SU-DHL-6 (cell line): ENCODE measurements around the gene VDR.

Source experiments
- CTCF ChIP-seq: fragments of 200-600 bp; sonication (generic); IDR thresholded peaks from one replicate; pipeline ENCODE4 v1.5.1; 2017; ENCODE audit warnings: antibody characterized with exemption, mild to moderate bottlenecking, low read length, moderate library complexity; ENCODE audit not compliant: insufficient read depth, poor library complexity, severe bottlenecking
- EZH2phosphoT487 ChIP-seq: fragments of 200-600 bp; sonication (generic), shearing (Covaris generic); conservative IDR thresholded peaks from 2 replicates; pipeline ENCODE4 v1.6.1; 2018; ENCODE audit warnings: mild to moderate bottlenecking, antibody characterized with exemption, low read length, moderate library complexity, mixed read lengths

DNA sequence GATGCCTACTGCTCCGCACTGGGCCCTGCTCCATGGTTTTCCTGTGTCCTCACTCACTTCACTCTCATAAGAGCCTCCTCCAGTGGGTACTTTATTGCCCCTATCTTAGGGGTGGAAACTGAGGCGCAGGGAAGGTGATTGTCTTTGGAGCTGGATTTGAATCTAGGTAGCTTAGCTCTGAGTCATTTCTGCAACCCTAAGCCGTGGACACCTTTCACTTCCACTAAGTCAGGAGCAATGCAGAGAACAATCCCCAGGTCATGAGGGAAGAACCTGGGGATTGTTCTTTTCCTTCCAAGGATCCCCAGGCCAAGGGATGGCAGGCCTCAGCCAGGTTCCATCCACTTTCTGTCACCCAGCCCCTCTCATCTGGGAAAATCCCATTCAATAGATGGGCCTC, 20.3 kb downstream of the VDR start:
- TF ChIP-seq CTCF: no peak
- TF ChIP-seq EZH2phosphoT487: no peak
